Measurements from ENCODE around the gene MCIDAS. TPM values are rescaled to one million over a fixed set of nuclear protein-coding genes. Genes with fewer than 3 reads are reported as not detected.

MCIDAS gene
- total RNA-seq: under 1 TPM in 1 of 2 experiments, not detected in 1; 0.21 TPM

DNA sequence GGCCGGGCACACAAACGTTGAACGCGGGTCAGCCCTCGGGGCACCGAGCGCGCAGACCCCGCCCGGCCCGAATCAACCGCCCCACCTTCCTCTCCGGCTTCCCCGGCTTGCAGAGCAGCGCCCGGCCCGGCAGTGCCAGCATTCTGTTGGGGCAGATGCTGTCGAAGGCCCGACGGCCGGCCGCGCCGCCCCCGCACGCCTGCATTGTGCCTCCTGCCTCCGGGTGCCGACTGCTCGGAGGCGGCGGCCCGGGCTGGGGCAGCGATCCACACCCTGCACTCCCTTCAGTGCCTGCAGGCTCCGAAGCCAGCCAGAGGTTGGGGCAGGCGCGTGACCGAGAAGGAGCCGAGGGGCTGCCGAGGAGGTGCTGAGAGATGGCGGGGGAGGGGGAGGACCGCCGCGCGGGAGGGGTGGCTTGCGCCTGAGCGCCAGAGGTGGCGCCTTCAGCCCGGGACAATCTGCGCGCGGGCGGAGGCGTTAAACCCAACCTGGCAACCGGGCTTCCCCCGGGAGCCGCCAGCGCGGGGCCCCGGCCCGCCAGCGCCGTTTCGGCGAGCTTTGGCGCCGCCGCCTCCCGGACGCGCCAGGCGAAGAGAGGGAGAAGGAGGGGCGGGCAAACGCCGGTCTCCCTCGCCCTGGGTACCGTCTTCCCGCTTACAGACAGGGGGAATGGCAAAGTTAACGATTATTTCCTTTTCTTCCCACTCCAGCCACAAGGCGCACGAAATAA lies at the start of gene MCIDAS:
Gene MCIDAS (minus strand): TSS at position 382 of the 730 bp plus-strand sequence. CDS start 177 bp downstream, at position 205.
- CTCF ChIA-PET: interaction anchor here (0.7 to 2.4 kb wide), 8 partner anchors 9 to 465 kb away, joined by 3 to 9 read pairs (median 4); partner anchors contain the start of gene DHX29
- Mint-ChIP-seq H3K4me1 (peaks cover 38% of the 10 kb centered on the region), H3K27me3 (peaks cover 91% of the 10 kb centered on the region), H3K36me3 (peaks cover 2% of the 10 kb centered on the region), H3K4me3 (peak within 1 kb of the TSS; percentile 58), H3K27ac (peak within 1 kb of the TSS; percentile 19), H3K9me3 (ENCODE audit: low read depth) (no peaks in the 10 kb centered on the region)
- ATAC-seq (peak; percentile 46), DNase-seq (peak; percentile 66)

DNA sequence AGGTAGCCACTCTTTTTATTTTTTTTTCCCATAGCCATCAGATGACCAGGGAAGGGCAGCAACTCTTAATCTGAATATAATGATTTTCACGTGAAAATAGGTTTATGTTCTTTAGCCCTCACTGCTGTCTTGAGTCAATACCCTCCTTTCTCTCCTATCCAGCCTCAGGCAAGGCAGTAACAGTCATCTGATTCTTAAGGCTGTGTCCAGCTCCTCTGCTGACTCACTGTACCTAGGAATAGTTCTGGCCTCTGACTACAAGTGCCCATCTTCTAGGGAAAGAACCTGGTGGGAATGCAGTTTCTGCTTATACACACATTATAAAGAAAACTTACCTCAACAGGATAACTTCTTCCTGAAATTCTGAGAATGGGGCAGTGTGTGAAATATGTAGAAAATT lies 49.7 kb upstream of the MCIDAS start:
- H3K4me1 Mint-ChIP-seq: no peaks in the 10 kb centered on the region
- no peak overlapping the region for H3K4me3 Mint-ChIP-seq
- H3K36me3 Mint-ChIP-seq: peaks cover 34% of the 10 kb centered on the region
- H3K27ac Mint-ChIP-seq: no peak overlapping the region
- CTCF ChIA-PET: no interaction called here
- no peaks in the 10 kb centered on the region for H3K9me3 Mint-ChIP-seq (ENCODE audit: low read depth)
- H3K27me3 Mint-ChIP-seq: no peaks in the 10 kb centered on the region
- DNase-seq (no peak), ATAC-seq (no peak)

DNA sequence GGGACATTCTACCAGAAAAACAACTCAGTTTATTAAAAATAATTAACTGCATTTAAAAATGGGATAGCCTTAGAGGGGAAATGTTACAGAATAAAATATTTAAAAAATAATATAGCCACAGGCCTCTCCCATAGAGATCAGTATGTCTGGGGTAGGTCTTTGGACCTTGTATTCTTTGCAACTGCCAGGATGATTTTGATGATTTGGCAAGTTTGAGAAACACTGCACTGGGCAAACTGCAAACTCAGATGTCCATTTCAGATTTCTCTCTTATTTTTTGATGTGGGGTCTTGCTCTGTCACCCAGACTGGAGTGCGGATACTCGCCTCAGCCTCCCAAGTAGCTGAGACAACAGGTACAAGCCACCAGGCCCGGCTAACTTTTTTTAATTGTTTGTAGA lies 31.2 kb upstream of the MCIDAS start:
- no peak for ATAC-seq
- H3K36me3 Mint-ChIP-seq: peaks cover 25% of the 10 kb centered on the region
- no peaks in the 10 kb centered on the region for H3K9me3 Mint-ChIP-seq (ENCODE audit: low read depth)
- CTCF ChIA-PET: no interaction called here
- no peaks in the 10 kb centered on the region for H3K4me1 Mint-ChIP-seq
- H3K27ac Mint-ChIP-seq: no peak overlapping the region
- no peaks in the 10 kb centered on the region for H3K27me3 Mint-ChIP-seq
- H3K4me3 Mint-ChIP-seq: no peak overlapping the region
- no peak for DNase-seq

DNA sequence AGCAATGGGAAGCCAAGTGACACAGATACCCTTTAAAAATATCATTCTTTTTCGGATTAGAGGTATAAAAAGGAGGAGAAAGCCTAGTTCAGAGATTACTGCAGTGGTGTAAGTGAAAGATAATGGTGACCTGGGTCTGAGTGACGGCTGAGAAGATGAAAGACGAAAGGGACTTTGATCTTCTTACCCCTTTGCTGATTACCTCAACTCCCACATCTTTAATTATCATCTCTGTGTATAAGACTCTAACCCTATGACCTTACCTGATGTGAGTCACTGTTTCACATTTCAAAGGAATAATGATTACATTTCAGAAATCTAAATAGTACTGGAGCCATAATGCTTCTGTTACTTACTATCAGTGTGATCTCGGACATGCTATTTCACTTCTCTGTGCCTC lies 27.7 kb upstream of the MCIDAS start:
- Mint-ChIP-seq H3K9me3 (ENCODE audit: low read depth) (no peaks in the 10 kb centered on the region), H3K27ac (no peak overlapping the region), H3K4me3 (no peak overlapping the region), H3K4me1 (no peaks in the 10 kb centered on the region), H3K36me3 (peaks cover 19% of the 10 kb centered on the region), H3K27me3 (peaks cover 17% of the 10 kb centered on the region)
- CTCF ChIA-PET: no interaction called here
- DNase-seq: no peak
- ATAC-seq: no peak

DNA sequence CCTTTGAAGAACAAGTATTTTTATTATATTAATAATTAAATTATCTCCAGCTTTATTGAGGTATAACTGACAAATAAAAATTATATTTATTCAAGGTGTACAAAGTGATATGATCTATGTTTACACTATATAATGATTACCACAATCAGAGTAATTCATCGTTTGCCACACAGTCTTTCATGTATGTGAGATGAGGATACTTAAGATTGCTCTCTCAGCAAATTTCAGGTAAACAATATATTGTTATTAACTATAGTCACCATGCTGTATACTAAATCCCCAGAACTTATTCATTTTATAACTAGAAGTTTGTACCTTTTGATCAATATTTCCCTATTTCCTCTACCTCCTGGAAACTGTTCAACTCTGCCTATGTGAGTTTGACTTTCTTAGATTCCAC lies 22.9 kb upstream of the MCIDAS start:
- peaks cover 3% of the 10 kb centered on the region for H3K9me3 Mint-ChIP-seq (ENCODE audit: low read depth)
- H3K4me1 Mint-ChIP-seq: no peaks in the 10 kb centered on the region
- H3K36me3 Mint-ChIP-seq: peaks cover 8% of the 10 kb centered on the region
- H3K27me3 Mint-ChIP-seq: peaks cover 21% of the 10 kb centered on the region
- ATAC-seq: no peak
- CTCF ChIA-PET: no interaction called here
- H3K27ac Mint-ChIP-seq: no peak overlapping the region
- DNase-seq: no peak
- no peak overlapping the region for H3K4me3 Mint-ChIP-seq

DNA sequence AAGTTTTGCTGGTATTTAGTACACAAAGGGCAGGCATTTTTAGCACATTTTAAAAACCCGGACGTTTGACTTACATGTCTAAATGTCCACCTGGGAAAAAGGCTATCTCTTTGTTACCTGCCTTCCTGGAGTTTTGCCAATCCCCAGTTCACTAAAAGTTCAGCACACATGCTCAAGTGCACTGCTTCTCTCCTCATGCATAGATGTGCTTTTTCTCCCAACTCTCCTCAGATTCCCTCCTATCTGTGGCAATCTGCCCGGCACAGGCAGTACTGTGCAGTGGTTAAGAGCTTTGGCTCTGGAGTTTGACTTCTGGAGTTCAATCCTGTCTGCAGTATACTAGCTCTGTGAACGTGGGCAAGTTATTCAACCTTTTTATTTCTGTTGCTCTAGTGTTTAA lies 14.6 kb upstream of the MCIDAS start:
- no peak overlapping the region for H3K4me3 Mint-ChIP-seq
- H3K36me3 Mint-ChIP-seq: no peaks in the 10 kb centered on the region
- H3K4me1 Mint-ChIP-seq: no peaks in the 10 kb centered on the region
- no peak for ATAC-seq
- peaks cover 46% of the 10 kb centered on the region for H3K27me3 Mint-ChIP-seq
- H3K9me3 Mint-ChIP-seq (ENCODE audit: low read depth): no peaks in the 10 kb centered on the region
- DNase-seq: no peak
- CTCF ChIA-PET: no interaction called here
- no peak overlapping the region for H3K27ac Mint-ChIP-seq

DNA sequence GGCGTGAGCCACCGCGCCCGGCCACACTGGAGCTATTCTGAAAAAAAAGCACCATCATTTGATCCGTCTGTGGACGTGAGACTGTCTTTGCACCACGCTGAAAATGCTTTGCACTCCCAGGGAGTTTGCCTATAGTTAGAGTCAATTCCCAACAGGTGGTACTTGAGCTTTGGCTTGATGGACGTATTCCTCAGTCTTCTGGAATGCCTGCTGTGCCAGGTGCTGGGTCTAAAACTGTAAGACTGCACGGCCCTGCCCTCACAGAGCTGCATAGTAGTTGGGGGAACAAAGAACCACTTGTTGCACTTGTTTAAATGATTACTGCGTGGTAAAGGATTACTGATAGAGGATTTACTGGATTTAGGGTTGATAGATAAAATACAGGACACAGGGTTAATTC lies 9.7 kb upstream of the MCIDAS start:
- Mint-ChIP-seq H3K27ac (no peak overlapping the region), H3K9me3 (ENCODE audit: low read depth) (no peaks in the 10 kb centered on the region), H3K4me3 (no peak overlapping the region), H3K27me3 (peaks cover 59% of the 10 kb centered on the region), H3K4me1 (peaks cover 15% of the 10 kb centered on the region), H3K36me3 (peaks cover 1% of the 10 kb centered on the region)
- ATAC-seq: no peak
- CTCF ChIA-PET: no interaction called here
- DNase-seq: no peak

DNA sequence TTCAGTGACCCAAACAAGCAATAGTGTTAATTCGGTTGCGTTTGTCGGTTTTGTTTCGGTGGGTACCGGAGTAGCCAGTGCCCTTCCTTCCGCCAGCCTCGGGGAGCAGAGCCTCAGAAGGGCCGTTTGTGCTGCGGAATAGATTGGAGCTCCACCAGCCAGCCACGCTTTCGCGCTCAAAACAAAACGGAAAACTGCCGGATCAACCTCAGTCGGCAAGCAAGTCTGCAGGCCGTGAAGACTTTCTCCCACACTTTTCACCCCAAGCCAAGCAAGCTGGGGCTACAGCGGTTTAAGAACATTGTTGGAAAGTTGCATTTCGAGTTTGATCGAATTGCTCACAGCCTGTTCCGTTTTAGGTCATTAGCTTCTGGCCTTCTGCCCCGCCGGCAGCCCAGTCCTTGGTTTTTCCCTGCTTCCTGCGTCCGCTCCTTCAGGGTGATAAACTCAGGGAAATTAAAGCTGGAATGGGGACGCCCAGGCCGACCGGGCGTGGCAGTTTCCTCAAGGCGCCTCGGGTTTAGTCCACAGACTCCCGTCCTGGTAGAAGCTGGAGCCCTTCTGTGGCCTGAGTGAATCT lies 7.1 kb upstream of the MCIDAS start:
- Mint-ChIP-seq H3K27ac (peak overlapping the region; percentile 33), H3K9me3 (ENCODE audit: low read depth) (no peaks in the 10 kb centered on the region), H3K27me3 (peaks cover 74% of the 10 kb centered on the region), H3K36me3 (peaks cover 1% of the 10 kb centered on the region), H3K4me1 (peaks cover 30% of the 10 kb centered on the region), H3K4me3 (peak overlapping the region; percentile 72)
- no peak for DNase-seq
- no peak for ATAC-seq
- CTCF ChIA-PET: interaction anchor here (0.9 to 8.1 kb wide), 8 partner anchors 8 to 74 kb away, joined by 3 to 73 read pairs (median 4); partner anchors contain the start of genes CDC20B, DHX29, GPX8 and MTREX

DNA sequence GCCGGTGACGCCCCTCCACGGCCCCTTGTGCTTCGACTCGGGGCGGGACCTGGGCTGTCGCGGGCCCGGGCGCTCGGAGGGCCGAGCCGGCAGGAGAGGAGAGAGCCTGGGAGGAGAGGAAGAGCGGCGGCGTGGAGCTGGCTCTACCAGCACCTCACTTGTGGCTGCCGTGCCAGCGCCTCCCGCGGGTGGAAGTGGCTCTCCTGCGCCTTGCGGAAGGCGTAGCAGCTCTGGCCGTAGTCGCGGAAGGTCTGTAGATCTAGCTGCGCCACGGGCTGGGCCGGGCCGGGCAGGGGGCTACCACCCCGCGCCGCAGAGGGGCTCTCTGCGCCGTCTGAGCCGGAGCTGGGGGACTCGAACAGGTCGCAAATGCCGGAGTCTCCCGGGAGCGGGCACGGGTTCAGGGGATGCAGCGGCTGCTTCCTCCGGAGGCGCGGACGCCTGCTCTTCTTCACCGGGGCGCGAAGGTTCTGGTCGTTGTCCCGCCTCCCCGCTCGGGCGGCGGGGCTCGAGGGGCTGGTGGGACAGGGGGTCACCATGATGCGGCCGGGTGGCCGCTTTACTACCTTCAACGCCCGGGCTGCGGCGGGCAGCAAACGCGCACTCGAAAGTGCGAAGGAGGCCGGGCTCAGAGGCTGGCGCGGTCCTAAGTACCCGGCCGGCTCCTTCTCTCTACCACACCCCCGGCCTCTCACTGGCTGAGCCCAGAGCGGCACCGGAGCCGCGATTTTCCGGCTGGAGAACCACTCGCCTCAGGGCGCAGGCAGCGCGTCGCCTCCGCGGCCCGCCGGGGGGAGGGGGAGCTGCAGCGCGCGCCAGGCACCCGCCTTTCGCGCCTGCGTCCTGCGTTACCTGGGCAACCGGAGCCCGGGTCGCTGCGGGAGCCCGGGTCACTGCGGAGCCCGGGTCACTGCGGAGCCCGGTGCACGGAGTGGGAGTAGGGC lies 6.1 kb upstream of the MCIDAS start, which contains the start of gene CCNO:
Gene CCNO (minus strand): TSS at position 624 of the 944 bp plus-strand sequence. CDS start 85 bp downstream, at position 539.
- ATAC-seq (peak; percentile 87), DNase-seq (peak; percentile 80)
- H3K4me3 Mint-ChIP-seq: peak within 1 kb of the TSS; percentile 72
- H3K4me1 Mint-ChIP-seq: peaks cover 30% of the 10 kb centered on the region
- CTCF ChIA-PET: interaction anchor here (0.9 to 8.1 kb wide), 6 partner anchors 10 to 73 kb away, joined by 3 to 73 read pairs (median 6); partner anchors contain the start of genes CDC20B and GPX8
- H3K27me3 Mint-ChIP-seq: peaks cover 78% of the 10 kb centered on the region
- H3K9me3 Mint-ChIP-seq (ENCODE audit: low read depth): no peaks in the 10 kb centered on the region
- H3K27ac Mint-ChIP-seq: peak within 1 kb of the TSS; percentile 33
- H3K36me3 Mint-ChIP-seq: peaks cover 1% of the 10 kb centered on the region

DNA sequence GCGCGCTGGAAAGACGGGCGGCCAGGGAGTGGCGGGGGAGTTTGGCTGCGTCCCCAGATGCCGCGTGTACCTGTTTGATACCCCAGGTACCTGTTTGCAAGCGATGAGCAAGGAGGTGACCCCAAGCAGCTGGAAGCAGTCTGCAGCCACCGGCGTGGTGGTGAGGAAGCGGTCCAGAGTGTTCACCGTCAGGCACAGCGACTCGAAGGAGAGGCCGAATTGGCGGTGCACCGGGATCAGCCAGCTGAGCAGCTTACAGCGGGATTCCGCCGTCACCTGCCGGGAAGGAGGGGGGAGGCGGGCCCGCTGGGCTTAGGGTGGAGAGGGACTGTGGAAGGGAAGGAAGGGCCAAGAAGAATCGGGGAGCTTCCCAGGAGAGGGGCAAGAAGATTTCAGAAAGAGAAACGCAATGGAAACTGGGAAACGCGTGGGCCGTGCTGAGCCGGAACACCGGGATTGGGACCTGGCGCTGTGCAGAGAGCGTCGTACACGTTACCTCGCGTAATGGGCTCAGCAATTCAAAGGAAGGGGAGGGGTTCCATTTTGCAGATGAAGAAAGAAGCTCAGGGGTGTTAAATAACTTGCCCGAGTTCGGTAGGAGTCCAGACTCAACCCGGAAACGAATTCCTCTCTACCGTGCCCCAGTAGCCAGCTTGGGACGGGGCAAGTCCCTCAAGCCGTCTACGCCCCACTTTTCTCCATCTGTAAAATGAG lies 5.3 kb upstream of the MCIDAS start:
- H3K4me1 Mint-ChIP-seq: peaks cover 36% of the 10 kb centered on the region
- peak overlapping the region; percentile 36 for H3K27ac Mint-ChIP-seq
- DNase-seq (no peak), ATAC-seq (no peak)
- peak overlapping the region; percentile 72 for H3K4me3 Mint-ChIP-seq
- H3K36me3 Mint-ChIP-seq: peaks cover 1% of the 10 kb centered on the region
- CTCF ChIA-PET: interaction anchor here (0.9 to 8.1 kb wide), 9 partner anchors 9 to 73 kb away, joined by 3 to 73 read pairs (median 5); partner anchors contain the start of genes CDC20B and GPX8
- no peaks in the 10 kb centered on the region for H3K9me3 Mint-ChIP-seq (ENCODE audit: low read depth)
- H3K27me3 Mint-ChIP-seq: peaks cover 79% of the 10 kb centered on the region

DNA sequence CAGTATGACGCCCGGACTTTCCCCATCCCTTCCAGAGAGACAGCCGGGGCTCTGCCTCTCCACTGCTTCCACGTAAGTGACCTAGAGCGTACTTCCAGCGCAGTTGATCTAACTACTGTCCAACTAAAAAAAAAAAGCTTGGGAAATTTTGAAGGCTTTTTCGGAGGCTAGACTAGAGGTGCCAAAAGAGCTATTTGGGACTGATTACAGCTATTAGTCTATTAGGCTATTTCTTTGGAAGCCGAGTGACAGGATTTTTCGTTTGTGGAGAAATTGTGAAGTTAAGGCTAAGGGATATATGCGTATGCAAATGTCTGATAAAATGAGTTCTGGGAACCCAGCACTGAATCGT lies 4.8 kb upstream of the MCIDAS start:
- Mint-ChIP-seq H3K27ac (peak overlapping the region; percentile 36), H3K9me3 (ENCODE audit: low read depth) (no peaks in the 10 kb centered on the region), H3K4me1 (peaks cover 37% of the 10 kb centered on the region), H3K4me3 (peak overlapping the region; percentile 72), H3K36me3 (peaks cover 1% of the 10 kb centered on the region), H3K27me3 (peaks cover 79% of the 10 kb centered on the region)
- CTCF ChIA-PET: interaction anchor here (1.2 to 8.1 kb wide), 6 partner anchors 8 to 74 kb away, joined by 3 to 73 read pairs (median 4); partner anchors contain the start of gene CDC20B
- DNase-seq: no peak
- no peak for ATAC-seq

DNA sequence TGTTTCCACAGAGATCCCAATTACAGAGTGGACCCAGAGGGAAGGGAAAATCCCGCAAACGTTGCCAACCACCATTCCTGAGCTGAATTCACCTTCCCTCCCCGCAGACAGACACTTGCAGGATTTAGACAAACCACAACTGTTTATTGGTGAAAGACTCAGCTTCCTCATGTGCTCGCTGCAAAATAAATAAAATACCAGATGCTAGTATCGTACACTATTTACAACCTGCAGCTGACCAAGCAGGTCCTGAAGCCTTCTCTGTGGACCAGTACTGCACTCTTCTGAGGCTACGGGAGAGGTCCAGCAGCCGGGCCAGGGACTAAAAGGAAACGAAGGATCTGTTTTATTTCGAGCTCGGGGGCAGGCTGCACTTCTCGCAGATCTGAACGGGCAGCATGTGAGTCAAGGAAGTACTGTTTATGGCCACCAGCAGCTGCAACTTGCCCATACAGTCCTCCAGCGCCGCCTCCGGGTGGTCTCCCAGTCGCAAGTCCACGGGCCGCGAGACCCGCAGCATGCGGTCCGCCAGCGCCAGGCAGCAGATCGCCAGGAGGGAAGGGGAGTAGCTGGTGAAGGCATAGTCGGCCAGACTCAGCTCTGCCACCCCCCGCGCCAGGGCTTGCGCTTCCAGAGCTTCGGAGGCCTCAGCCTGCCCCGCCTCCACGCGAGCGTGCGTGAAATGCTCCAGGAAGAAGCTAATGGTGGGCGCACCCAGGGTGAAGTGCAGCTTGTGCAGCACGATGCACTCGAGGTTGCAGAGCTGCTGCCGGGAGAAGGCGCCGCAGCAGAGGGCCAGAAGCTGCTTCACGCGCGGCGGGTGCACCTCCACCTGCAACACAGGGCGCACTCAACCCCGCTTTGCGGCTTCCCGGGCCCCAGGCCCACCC lies 4.2 kb upstream of the MCIDAS start:
- Mint-ChIP-seq H3K9me3 (ENCODE audit: low read depth) (no peaks in the 10 kb centered on the region), H3K36me3 (peaks cover 1% of the 10 kb centered on the region), H3K4me3 (peak overlapping the region; percentile 72), H3K27me3 (peaks cover 75% of the 10 kb centered on the region), H3K4me1 (peaks cover 39% of the 10 kb centered on the region), H3K27ac (no peak overlapping the region)
- CTCF ChIA-PET: interaction anchor here (1.2 to 8.1 kb wide), 6 partner anchors 8 to 74 kb away, joined by 3 to 73 read pairs (median 4); partner anchors contain the start of gene CDC20B
- DNase-seq: no peak
- ATAC-seq: no peak
